HCEC 1CT (cell line): ENCODE data around the gene IFFO2.
A peak's percentile ranks its signal among the peaks of the same experiment; 100 is the strongest.

Experiments used
- DNase-seq: peaks from one replicate; pipeline ENCODE4 v3.0.0-alpha.2; 2017

IFFO2 gene

GRCh38 chr1:18934205-18935000, 22.1 kb downstream of the IFFO2 start:
- no peak for DNase-seq

DNA sequence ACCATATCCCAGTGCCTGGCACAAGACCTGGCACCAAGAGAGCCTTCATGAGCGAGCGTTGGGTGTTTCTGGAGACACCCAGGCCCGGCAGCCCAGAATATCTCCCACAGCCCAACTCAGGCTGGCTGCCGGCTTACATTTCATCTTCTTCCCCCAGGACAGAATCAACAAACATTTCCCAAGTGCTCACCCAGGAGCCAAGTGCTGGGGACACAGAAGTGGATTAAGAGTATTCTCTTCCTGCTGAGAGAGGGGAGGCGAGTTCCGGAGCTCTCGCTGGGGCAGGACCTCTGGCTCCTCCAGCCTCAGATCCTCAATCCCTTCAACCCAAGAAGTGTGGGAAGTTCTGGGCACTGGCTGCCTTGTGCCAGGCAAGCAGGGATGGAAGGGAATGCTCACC, 23.6 kb downstream of the IFFO2 start:
- DNase-seq = no peak

- no peak for DNase-seq
Measured at GRCh38 chr1:18932387-18932786, 24.1 kb downstream of the IFFO2 start.

GRCh38 chr1:18931730-18932129, 24.7 kb downstream of the IFFO2 start:
- no peak for DNase-seq

GRCh38 chr1:18929686-18930085, 26.8 kb downstream of the IFFO2 start:
- DNase-seq = no peak

- DNase-seq = no peak
Measured at GRCh38 chr1:18928985-18929384, 27.5 kb downstream of the IFFO2 start.

- no peak for DNase-seq
Measured at GRCh38 chr1:18928406-18928805, 28.1 kb downstream of the IFFO2 start.

- DNase-seq = no peak
Measured at GRCh38 chr1:18927654-18928272, 28.7 kb downstream of the IFFO2 start.

DNA sequence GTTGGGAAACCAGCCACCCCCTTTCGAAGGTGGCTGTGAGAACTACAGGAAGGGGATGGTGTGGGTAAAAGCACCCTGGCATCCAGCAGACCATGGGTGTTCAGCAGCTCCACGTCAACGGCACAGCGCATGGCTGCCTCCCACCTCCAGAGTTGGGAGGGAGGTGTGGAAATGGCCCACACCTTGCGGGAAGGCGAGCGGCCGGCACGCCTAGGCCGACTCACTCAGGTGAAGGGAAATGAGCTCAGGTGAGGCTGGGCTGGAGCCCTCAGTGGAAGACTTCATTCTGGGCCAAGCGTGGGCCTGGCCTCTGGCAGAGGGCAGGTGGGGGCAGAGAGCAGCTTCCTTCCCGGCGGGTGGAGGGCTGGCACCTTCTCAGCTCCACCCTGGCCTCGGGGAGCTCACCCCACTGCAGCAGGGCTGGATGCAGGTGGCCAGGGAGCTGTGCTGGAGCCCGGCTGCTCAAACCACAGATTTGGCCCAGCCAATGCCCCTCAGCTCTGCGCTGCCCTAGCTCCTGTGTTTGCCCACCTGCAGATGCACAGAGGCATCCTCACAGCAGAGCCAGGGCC, 29.3 kb downstream of the IFFO2 start:
- no peak for DNase-seq

GRCh38 chr1:18926315-18927081, 30.0 kb downstream of the IFFO2 start:
- DNase-seq = peak; percentile 96

GRCh38 chr1:18925279-18925678, 31.2 kb downstream of the IFFO2 start:
- DNase-seq = no peak

- no peak for DNase-seq
Measured at GRCh38 chr1:18924221-18924691, 32.2 kb downstream of the IFFO2 start.

DNA sequence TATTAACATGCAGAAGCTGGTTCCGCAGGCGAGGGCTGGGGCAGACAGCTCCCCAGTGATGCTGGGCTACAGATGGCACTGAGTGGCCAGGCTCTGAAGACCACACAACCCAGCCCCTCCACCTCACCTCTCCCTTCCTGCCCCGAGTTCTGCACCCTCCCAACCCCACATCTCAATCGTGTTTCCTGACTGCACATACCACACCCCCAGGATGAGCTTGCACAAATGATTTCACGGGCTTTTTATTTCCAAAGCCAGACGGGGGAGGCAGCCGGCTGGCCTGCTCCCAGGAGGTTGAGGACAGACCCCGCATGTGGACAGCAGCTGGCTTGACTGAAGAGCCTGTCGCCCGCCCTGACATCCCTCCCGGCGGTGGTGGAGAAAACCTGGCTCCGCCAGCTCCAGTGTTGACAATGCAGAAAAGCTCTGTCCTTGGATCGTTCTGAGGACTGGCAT, 32.7 kb downstream of the IFFO2 start:
- DNase-seq = no peak

- DNase-seq = no peak
Measured at GRCh38 chr1:18922848-18923755, 33.4 kb downstream of the IFFO2 start.

GRCh38 chr1:18922319-18922726, 34.2 kb downstream of the IFFO2 start:
- peak; percentile 83 for DNase-seq

DNA sequence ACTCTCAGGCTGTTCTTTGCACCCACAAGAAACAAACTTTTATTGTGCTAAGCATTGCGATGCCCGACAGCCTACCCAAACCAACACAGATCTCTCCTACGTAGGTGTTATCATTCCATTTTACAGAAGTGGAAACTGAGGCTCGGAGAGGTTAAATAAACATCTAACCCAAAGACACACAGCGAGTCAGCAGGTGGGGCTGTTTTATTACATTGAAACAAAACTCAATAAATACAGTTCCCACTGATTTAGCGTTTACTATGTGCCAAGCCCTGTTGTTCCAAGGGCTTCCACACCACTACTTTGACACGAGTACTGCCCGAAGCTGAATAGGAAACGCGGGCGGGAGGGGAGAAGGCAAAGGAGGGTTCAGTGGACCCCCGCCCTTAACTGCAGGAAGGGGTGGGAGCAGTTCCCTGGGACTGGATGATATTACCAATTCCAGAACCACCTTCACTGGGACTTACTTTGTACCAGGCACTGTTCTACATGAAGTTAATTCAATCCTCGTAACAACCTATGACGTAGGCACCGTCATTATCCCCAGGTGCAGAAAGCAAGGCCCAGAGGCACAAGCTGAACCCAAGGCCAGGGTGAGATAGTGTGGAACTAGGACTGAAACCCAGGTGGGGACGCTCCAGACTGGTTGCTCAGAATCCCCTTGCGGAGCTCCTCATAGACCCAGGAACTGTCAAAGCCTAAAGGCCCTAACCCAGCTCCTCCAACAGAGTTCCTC, 34.8 kb downstream of the IFFO2 start:
- no peak for DNase-seq

DNA sequence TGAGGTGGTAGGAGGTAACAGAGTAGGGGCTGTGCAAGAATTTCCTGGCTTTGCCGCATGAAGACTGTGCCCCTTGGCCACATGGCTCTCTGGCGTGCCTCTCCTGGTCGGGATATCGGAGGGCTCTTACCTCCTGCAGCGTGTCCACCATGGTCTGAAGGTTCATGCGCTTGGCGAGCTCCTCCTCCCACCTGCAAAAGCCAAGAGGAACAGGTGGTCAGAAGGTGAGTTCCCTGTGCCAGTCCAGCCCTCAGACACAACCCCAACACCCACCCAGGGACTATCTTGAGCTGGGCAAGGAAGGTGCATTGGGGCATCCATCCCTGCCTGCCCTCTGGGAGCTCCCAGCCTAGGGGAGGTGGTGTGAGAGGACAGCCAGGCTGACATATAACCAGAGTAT, 35.5 kb downstream of the IFFO2 start:
- DNase-seq = no peak

DNA sequence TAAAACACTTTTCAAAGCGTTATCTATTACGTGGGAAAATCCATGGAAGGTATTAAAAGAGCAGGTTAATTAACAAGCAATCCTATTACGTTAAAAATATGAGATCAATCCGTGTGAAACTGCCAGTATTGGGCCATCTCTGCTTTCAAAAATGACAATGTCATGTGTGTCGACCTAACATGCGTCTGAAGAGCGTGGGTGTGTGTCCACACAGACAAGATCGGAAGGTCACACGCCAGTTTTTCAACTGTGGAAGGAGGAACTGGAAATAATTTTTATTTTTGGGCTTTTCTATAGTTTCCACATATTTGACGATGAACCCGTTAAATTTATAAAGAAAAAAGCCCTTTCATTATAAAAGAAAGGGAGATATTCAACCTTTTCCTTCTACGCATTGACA, 36.5 kb downstream of the IFFO2 start:
- DNase-seq = no peak

DNA sequence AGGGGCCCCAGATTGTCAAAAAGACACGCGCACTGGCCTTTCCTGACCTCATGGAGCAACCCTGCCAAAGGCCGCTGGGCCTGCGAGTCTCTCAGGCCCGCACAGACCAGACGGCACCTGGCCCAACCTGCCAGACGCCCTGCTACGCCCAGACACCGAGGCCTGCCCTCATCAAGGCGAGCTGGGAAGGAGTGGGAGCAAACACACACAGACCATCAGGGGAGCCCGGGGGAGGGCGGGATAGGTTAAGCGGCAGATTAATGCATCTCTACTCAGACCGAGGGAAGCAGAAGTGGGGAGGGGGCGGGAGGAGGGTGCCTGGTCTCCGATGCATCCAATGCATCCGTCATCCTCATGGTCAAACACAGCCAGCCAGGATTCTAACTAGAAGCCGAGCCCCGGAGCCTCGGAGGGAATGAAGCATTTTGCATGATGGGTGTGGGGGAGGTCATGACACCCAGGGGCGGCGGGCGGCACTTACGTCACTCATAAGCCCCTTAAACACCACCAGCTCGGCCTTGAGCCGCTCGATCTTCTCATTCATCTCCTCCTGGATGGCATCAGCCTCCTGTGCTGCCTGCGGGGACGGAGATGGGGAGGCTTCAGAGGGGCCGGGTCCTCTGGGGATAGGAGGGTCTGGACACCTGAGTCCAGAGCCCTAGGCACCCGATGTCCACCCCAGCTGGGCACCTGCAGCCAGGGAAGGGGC, 37.1 kb downstream of the IFFO2 start:
- DNase-seq = no peak

DNA sequence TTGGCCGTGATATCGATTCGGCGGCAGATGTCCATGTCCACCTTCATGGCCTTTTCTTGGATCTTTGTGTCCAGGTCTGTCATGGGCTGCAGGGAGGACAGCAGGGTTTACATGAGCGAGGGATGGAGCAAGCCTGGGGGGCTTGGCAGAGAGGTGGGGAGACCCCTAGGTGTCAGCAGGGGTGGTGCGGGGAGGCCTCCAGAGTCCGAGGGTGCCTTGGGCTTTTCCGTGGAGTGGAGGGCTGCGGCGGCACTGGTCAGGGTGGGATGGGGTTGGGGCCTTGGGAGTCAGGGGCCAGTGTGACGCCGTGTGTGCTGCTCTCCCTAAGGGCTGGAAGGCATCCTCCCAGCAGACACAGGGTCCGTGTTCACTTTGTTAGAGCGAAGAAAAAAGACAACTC, 38.1 kb downstream of the IFFO2 start:
- no peak for DNase-seq
